A673 (cell line): ENCODE results near the gene MTX3.

Experiments used
- CTCF ChIP-seq: fragments of 300-800, 200-600 bp; sonication (generic); conservative IDR thresholded peaks from 2 replicates; pipeline ENCODE4 v1.5.1; 2017; ENCODE audit warnings: low read depth, mild to moderate bottlenecking, antibody characterized with exemption, low read length, moderate library complexity, mixed read lengths
- EZH2 ChIP-seq: fragments of 200-600 bp; sonication (generic); IDR thresholded peaks from 2 replicates; pipeline ENCODE4 v1.6.1; 2017; ENCODE audit warnings: borderline replicate concordance, low read depth, mild to moderate bottlenecking, mixed read lengths, antibody characterized with exemption, low read length; ENCODE audit not compliant: poor library complexity, severe bottlenecking

- TF ChIP-seq CTCF: no peak
- no peak for TF ChIP-seq EZH2
Measured at GRCh38 chr5:79973996-79974395, 17.1 kb downstream of the MTX3 start.
